A673 (cell line): ENCODE results near the gene COL1A1. TPM values are rescaled to one million over a fixed set of nuclear protein-coding genes. Genes with fewer than 3 reads are reported as not detected.

Experiments
- BruUV-seq: library from RNA; stranded (reverse); fragments of 400-500 nt; replicated peaks from 2 replicates; lab custom pipeline; 2021; lab: Mats Ljungman, UMichigan
- CTCF ChIA-PET: fragments of 300-600 bp; sonication (Branson Sonifier 250); formaldehyde crosslinking; loops from one replicate; lab custom pipeline; 2022; ENCODE audit warnings: antibody characterized with exemption; lab: Charles Lee
- POLR2A ChIA-PET: fragments of 300-600 bp; sonication (Branson Sonifier 250); formaldehyde crosslinking; loops from one replicate; lab custom pipeline; 2022; ENCODE audit warnings: antibody characterized with exemption; ENCODE audit not compliant: low non-redundant PET; lab: Charles Lee
- DNase-seq: peaks from one replicate; pipeline ENCODE4 v3.0.0-alpha.2; 2015; ENCODE audit warnings: low spot score
- H3K27ac ChIP-seq: fragments of 200-600 bp; sonication (generic); 2 replicates; pipeline ENCODE4 v1.5.1; 2016; ENCODE audit warnings: mixed run types, low read depth, mild to moderate bottlenecking, mixed read lengths, antibody characterized with exemption, low read length; ENCODE audit not compliant: poor library complexity, severe bottlenecking
- H3K27me3 ChIP-seq: fragments of 200-600 bp; sonication (generic); replicated peaks from 2 replicates; pipeline ENCODE4 v1.6.1; 2017; ENCODE audit warnings: mixed run types, low read depth, mild to moderate bottlenecking, mixed read lengths, antibody characterized with exemption, low read length; ENCODE audit not compliant: insufficient read depth, poor library complexity
- H3K36me3 ChIP-seq: fragments of 200-600 bp; sonication (generic); 2 replicates; pipeline ENCODE4 v1.6.1; 2016; ENCODE audit warnings: mixed run types, mild to moderate bottlenecking, mixed read lengths, antibody characterized with exemption, low read length; ENCODE audit not compliant: insufficient read depth, poor library complexity, severe bottlenecking
- H3K4me1 ChIP-seq: fragments of 200-600 bp; sonication (generic); 2 replicates; pipeline ENCODE4 v1.6.1; 2017; ENCODE audit warnings: mixed run types, mild to moderate bottlenecking, mixed read lengths, antibody characterized with exemption, low read length; ENCODE audit not compliant: insufficient read depth, poor library complexity, severe bottlenecking
- H3K4me3 ChIP-seq: fragments of 200-600 bp; sonication (generic); 2 replicates; pipeline ENCODE4 v1.5.1; 2016; ENCODE audit warnings: low read depth, mixed run types, mild to moderate bottlenecking, mixed read lengths, low read length; ENCODE audit not compliant: poor library complexity, severe bottlenecking
- H3K9me3 ChIP-seq: fragments of 200-600 bp; sonication (generic); 2 replicates; pipeline ENCODE4 v1.6.1; 2016; ENCODE audit warnings: mixed run types, low read depth, mild to moderate bottlenecking, mixed read lengths, antibody characterized with exemption, low read length; ENCODE audit not compliant: poor library complexity, severe bottlenecking
- EZH2 ChIP-seq: fragments of 200-600 bp; sonication (generic); IDR thresholded peaks from 2 replicates; pipeline ENCODE4 v1.6.1; 2017; ENCODE audit warnings: borderline replicate concordance, low read depth, mild to moderate bottlenecking, mixed read lengths, antibody characterized with exemption, low read length; ENCODE audit not compliant: poor library complexity, severe bottlenecking
- intact Hi-C: fragments of 100-400 bp; cut with micrococcal nuclease; formaldehyde crosslinking; loops from one replicate; pipeline ENCODE4 v1.10.0; 2022; ENCODE audit not compliant: unreplicated experiment
- total RNA-seq: library from RNA; stranded (reverse); gene quantifications from 2 replicates; pipeline ENCODE4 v1.2.3, GENCODE V29; 2021
- TF ChIP-seq, protein P1 (sequence below): fragments of 300-800, 200-600 bp; sonication (generic); conservative IDR thresholded peaks from 2 replicates; pipeline ENCODE4 v1.5.1; 2017; ENCODE audit warnings: low read depth, mild to moderate bottlenecking, antibody characterized with exemption, low read length, moderate library complexity, mixed read lengths

Gene COL1A1
- total RNA-seq, 1 experiment from 2014 or later: 24.6 TPM

DNA sequence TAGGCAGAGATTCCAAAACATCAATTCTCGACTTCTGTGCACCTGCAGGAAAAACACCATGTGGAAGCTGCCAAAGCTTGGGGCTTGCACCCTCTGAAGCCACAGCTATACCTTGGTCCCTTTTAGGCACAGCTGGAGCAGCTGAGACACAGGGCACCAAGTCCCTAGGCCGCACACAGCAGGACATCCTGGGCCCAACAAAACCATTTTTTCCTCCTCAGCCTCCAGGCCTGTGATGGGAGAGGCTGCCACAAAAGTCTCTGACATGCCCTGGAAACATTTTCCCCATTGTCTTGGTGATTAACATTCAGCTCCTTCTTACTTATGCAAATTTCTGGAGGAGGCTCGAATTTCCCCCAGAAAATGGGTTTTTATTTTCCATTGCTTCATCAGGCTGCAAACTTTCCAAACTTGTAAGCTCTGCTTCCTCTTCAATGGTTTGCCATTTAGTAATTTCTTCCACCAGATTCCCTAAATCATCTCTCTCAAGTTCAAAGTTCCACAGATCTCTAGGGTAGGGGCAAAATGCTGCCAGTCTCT, 24.3 kb upstream of the COL1A1 start:
- no peaks in the 10 kb centered on the region for H3K36me3 ChIP-seq
- H3K4me3 ChIP-seq: no peak overlapping the region
- no peak for DNase-seq
- H3K27me3 ChIP-seq: no peaks in the 10 kb centered on the region
- H3K27ac ChIP-seq: no peak overlapping the region
- ChIA-PET POLR2A (no interaction called here), CTCF (no interaction called here)
- TF ChIP-seq, protein P1, sequence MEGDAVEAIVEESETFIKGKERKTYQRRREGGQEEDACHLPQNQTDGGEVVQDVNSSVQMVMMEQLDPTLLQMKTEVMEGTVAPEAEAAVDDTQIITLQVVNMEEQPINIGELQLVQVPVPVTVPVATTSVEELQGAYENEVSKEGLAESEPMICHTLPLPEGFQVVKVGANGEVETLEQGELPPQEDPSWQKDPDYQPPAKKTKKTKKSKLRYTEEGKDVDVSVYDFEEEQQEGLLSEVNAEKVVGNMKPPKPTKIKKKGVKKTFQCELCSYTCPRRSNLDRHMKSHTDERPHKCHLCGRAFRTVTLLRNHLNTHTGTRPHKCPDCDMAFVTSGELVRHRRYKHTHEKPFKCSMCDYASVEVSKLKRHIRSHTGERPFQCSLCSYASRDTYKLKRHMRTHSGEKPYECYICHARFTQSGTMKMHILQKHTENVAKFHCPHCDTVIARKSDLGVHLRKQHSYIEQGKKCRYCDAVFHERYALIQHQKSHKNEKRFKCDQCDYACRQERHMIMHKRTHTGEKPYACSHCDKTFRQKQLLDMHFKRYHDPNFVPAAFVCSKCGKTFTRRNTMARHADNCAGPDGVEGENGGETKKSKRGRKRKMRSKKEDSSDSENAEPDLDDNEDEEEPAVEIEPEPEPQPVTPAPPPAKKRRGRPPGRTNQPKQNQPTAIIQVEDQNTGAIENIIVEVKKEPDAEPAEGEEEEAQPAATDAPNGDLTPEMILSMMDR: no peak
- no peak for TF ChIP-seq EZH2
- H3K4me1 ChIP-seq: peaks cover 11% of the 10 kb centered on the region
- intact Hi-C loops: no loop called here
- H3K9me3 ChIP-seq: peaks cover 4% of the 10 kb centered on the region
- BruUV-seq: no TSS peak

GRCh38 chr17:50222922-50223321, 21.5 kb upstream of the COL1A1 start:
- POLR2A ChIA-PET: no interaction called here
- CTCF ChIA-PET: no interaction called here
- H3K9me3 ChIP-seq: peaks cover 4% of the 10 kb centered on the region
- no peak overlapping the region for H3K4me3 ChIP-seq
- no peak overlapping the region for H3K27ac ChIP-seq
- intact Hi-C loops: loop anchor here (5.0 kb wide), 1 partner anchor 39 kb away; no protein-coding TSS in a partner anchor
- no peaks in the 10 kb centered on the region for H3K27me3 ChIP-seq
- BruUV-seq: no TSS peak
- no peak for TF ChIP-seq EZH2
- TF ChIP-seq, protein P1: no peak
- no peaks in the 10 kb centered on the region for H3K36me3 ChIP-seq
- peaks cover 26% of the 10 kb centered on the region for H3K4me1 ChIP-seq
- no peak for DNase-seq

DNA sequence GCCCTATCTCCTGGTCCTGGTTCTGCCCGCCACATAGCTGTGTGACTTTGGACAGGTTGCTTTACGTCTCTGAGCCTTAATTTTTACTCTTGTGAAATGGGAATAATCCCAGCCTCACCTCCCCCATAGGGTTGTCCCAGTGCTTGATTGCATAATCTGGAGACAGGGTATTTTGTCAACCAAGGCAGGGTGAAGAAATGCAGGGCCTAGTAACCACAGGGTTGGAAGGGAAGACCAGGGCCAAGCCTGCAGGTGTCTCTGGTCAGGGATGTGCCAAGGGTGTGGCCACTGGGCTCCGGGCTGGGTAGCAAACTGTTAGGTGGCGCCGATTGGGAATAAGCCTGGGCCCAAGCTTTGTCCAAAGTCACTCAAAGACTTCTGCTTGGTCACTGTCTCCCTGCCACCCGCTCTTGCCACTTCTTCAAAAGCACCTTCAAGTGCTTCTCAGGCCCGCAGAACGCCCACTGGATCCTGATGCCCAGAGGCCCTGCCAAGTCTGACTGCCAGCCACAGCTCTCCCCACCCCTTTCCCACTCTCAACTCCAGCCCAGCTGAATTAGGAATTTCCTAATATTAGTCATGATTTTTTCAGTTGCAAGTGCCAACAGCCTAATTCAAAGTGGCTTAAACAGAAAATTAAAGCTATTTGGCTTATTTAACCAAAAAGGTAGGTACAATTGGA, 20.6 kb upstream of the COL1A1 start:
- POLR2A ChIA-PET: no interaction called here
- Histone ChIP-seq H3K27ac (no peak overlapping the region), H3K36me3 (no peaks in the 10 kb centered on the region), H3K4me1 (peaks cover 26% of the 10 kb centered on the region), H3K9me3 (peaks cover 2% of the 10 kb centered on the region), H3K4me3 (no peak overlapping the region), H3K27me3 (no peaks in the 10 kb centered on the region)
- no peak for DNase-seq
- CTCF ChIA-PET: no interaction called here
- TF ChIP-seq, protein P1: no peak
- TF ChIP-seq EZH2: no peak
- no TSS peak for BruUV-seq
- intact Hi-C loops: loop anchor here (5.0 kb wide), 1 partner anchor 40 kb away; no protein-coding TSS in a partner anchor
